GM13976 (cell line): Measurements from ENCODE around the gene SNX17.

Experiments used
- DNase-seq: peaks from one replicate; pipeline ENCODE4 v3.0.0; 2012; ENCODE audit warnings: low spot score
- CTCF ChIP-seq: IDR thresholded peaks from 2 replicates; pipeline ENCODE4 v1.5.1; 2012; ENCODE audit warnings: borderline replicate concordance, mild to moderate bottlenecking; ENCODE audit not compliant: insufficient read depth; ENCODE audit errors: extremely low read depth, missing control alignments, control extremely low read depth
- in situ Hi-C: fragments of 300-500 bp; cut with MboI; formaldehyde crosslinking; loops from one replicate; pipeline ENCODE4 v1.12.0; 2022; ENCODE audit warnings: low sequenced_read_pairs, mixed read lengths, inconsistent platforms; ENCODE audit not compliant: unreplicated experiment

Gene SNX17

GRCh38 chr2:27380626-27381545, 10.5 kb downstream of the SNX17 start, which contains the start of gene ZNF513:
Gene ZNF513 (minus strand): TSS chr2:27380734. CDS start chr2:27380526, 208 bp downstream.
- in situ Hi-C loops: no loop called here
- DNase-seq: peak; percentile 97
- TF ChIP-seq CTCF: no peak

- DNase-seq: no peak
- no peak for TF ChIP-seq CTCF
- in situ Hi-C loops: no loop called here
Measured at GRCh38 chr2:27381577-27382181, 11.3 kb downstream of the SNX17 start.

GRCh38 chr2:27390822-27391679, 20.6 kb downstream of the SNX17 start:
- DNase-seq: no peak
- no peak for TF ChIP-seq CTCF
- in situ Hi-C loops: no loop called here

GRCh38 chr2:27393225-27393624, 22.8 kb downstream of the SNX17 start:
- DNase-seq: no peak
- in situ Hi-C loops: no loop called here
- no peak for TF ChIP-seq CTCF

- in situ Hi-C loops: no loop called here
- DNase-seq: no peak
- no peak for TF ChIP-seq CTCF
Measured at GRCh38 chr2:27398962-27399361, 28.5 kb downstream of the SNX17 start.
